ENCODE measurements around the gene A4GNT.
"Not testable (repeated sequence)": the region's sequence is repeated elsewhere in the genome, so short reads cannot be mapped to it uniquely, and the experiment has no call there.

Gene A4GNT

DNA sequence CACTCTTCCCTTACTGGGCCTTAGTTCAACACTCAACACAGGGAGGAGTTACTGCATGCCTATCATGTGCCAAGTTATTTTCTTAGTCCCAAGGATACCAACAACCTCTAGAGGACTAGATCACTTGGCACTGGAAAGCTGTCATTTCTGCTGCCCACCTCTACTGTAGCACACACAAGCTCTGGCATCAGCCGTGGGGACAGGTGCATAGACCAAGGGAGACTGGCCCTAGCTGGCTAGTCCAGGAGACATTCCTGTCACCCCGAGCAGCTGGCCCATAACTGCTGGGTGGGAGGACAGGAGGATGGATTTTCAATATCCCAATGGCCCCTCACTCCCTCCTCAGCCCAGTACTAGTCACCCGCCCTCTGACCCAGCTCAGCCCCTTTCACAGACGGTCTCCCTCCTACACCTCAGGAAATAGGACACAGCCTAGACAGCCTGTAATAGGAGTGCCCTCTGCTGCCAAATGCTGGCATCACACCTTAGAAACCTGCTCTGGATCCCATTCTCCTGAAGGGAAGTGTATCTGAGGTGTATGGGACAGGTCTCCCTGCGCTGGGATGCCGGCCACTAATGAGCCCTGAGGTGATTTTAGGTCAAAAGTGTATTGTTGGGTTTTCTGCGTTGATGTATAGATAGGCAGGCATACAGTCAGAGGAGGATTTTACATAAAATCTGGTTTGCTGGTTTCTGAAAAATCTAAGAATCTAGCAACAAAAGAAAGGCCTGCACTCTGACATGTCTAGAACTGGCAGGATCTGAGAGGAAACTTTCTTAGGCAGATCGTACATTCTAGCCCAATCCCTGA lies 13.4 kb downstream of the A4GNT start:
- DNase-seq, result peak; percentile 64

DNA sequence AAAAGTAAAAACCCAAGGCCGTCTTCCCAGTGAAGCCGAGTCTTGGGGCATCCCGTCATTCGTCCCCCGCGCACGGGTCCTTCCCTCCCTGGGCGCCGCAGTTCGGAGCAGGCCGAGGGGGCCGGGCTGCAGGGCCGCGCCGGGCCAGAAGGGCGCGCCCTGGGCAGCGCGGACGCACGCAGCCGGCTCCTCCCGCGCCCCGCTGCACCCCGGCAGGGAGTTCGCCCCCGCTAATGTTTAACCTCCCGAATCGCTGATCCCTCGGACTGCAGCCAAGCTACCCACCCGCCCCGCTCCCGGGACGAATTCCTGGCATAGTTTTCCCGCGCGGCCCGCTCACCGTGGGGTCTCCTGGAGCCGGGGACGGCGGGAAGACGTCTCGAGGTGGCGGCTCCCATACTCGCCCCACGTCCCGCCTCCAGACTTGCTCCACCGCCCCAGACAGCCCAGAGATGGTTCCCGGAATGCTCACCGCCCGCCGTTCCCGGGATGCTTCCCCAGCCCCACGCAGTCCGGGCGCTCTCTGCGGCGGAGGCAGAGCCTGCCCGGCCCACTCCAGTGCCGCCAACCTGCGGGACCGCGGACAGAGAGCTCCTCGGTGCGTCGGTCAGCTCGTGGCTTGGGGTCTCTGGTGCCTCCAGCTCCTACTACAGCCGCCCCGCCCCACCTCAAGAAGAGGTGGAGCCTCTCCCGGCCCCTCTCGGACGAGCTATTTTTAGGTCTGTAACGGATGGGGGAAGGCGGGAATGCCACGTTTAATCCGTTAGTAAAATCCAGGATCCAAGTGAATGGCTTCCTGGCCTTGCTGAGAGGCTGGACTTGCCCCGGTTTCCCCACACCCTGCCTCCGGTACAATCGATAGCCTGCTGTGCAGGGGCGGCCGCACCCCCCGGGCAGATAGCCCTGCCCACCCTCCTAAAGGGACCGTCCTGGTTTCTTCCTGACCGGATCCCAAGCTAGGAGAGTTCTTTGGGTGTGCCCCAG lies 16.9 kb downstream of the A4GNT start, which contains the start of gene DZIP1L:
Gene DZIP1L, minus strand, starts transcription at position 621 of the 984 bp plus-strand sequence. CDS start 11,637 bp downstream, outside the sequence.
- DNase-seq, result peak; percentile 87

DNA sequence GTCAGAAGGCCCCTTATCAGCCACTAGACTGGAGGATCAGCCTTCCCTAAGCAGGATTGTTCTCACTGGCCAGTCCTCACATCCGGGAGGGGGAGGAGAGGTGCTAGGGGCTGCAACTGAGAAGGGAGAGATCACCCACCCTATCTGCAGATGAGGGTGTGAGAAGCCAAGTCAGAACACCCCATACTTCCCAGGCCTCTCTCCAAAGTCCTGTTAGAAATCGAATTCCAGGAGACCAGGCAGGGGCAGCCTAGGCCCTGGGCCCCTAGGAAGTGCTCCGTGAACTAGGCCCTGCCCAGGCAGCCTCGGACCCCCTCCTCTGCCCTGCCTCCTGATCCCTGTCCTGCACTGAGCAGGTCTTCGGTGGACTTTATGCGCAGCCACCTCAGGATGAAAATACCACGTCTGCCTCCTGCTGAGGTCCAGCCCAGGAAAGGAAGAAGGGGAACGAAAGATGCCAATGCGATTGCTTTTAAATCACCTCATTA lies 17.7 kb downstream of the A4GNT start:
- DNase-seq, result peak; percentile 38

GRCh38 chr3:138113326-138113725 lies 18.9 kb downstream of the A4GNT start:
- DNase-seq, result no peak

GRCh38 chr3:138112362-138112761 lies 19.8 kb downstream of the A4GNT start:
- no peak for DNase-seq

GRCh38 chr3:138105598-138105997 lies 26.6 kb downstream of the A4GNT start:
- no peak for DNase-seq

GRCh38 chr3:138103466-138103865 lies 28.7 kb downstream of the A4GNT start:
- no peak for DNase-seq

DNA sequence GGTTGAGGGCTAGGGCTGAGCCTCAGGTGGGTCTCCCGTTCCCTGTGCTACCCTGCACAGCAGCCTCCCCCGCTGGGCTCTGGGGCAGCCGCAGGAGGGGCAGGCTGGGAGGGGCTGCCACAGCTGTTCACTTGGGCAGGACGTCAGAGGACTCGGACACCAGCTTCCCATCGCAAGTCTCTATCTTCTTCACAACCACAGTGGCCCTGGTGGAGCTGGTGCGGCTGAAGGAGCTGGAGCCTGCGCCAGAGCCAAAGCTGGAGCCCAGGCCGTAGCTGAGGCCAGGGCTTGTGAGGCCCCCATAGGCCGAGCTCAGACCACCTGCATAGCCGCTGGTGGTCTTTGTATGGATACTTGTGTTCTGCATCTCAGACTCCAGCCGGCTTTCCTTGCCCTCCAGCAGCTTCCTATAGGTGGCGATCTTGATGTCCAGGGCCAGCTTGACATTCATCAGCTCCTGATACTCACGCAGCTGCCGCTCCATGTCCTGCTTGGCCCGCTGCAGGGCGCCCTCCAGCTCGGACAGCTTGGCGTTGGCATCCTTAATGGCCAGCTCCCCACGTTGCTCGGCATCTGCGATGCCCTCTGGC lies 30.7 kb downstream of the A4GNT start:
- not testable (repeated sequence) for DNase-seq

DNA sequence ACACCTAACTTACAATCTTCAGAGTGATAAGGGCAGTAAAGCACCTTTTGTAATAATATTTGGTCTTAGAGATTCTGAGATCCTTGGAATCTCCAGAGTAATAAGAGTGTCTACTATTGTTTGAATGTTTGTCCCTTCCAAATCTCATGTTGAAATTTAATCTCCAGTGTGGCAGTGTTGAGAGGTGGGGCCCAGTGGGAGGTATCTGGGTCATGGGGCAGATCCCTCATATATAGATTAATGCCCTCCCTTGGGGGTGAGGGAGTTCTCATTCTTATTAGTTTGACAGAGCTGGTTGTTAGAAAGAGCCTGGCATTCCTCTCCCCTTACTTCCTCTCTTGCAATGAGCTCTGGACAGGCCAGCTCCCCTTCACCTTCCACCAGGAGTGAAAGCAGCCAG lies 32.8 kb downstream of the A4GNT start:
- no peak for DNase-seq

- DNase-seq, result no peak
Measured at GRCh38 chr3:138097192-138098172, 34.7 kb downstream of the A4GNT start.

DNA sequence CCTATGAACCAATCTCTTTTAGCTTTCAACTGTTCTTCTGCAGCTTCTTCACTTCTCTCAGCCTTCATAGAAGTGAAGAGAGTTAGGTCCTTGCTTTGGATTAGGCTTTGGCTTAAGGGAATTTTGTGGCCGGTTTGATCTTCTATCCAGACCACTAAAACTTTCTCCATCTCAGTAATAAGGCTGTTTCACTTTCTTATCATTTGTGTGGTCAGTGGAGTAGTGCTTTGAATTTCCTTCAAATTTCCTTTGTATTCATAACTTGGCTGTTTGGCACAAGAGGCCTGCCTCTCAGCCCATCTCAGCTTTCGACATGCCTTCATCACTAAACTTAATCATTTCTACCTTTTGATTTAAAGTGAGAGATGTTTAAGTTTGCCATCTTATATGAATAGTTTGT lies 38.5 kb downstream of the A4GNT start:
- no peak for DNase-seq

DNA sequence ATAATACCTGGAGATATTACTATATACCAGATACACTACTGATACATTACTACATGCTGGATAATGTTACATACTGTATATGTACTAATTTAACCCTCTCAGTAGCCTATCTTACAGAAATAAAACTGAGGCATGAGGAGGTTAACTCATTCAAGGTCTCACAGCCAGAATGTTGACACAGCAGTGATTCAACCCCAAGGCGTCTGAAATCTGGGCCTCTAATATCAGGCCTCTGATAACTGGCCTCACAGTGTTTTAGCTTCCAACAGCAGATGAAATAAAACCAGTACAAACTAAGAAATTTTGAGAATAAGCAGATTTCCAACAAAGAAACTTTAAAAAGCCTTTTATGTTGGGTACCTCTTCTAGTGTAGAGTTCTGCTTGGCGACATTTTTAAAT lies 40.2 kb downstream of the A4GNT start:
- DNase-seq, result peak; percentile 33

GRCh38 chr3:138089091-138089490 lies 43.1 kb downstream of the A4GNT start:
- DNase-seq, result peak; percentile 68

- DNase-seq, result not testable (repeated sequence)
Measured at GRCh38 chr3:138085745-138086144, 46.4 kb downstream of the A4GNT start.

GRCh38 chr3:138084196-138084595 lies 48.0 kb downstream of the A4GNT start:
- no peak for DNase-seq

DNA sequence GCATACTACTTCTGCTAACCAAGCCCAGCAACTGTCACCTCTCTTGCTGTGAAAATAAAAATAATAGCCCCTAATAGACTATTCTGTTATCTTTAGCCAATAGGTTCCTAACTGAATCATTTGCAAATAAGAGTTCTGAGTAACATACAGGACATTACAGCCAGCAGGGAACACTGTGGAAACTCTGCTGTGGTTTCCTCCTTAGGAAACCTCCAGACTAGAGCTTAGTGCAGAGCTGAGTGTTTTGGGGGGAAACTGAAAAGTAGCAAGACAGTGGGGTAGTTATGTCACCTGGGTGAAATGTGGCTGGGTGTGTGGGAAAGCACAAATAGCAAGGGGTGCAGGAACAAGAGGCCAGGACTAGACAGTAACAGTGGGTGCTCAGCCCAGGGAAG lies 49.2 kb downstream of the A4GNT start:
- DNase-seq, result no peak

- DNase-seq, result peak; percentile 87
Measured at GRCh38 chr3:138082085-138082991, 49.9 kb downstream of the A4GNT start.

GRCh38 chr3:138081371-138082084 lies 50.7 kb downstream of the A4GNT start:
- DNase-seq, result peak; percentile 73

- no peak for DNase-seq
Measured at GRCh38 chr3:138079901-138080300, 52.3 kb downstream of the A4GNT start.

DNA sequence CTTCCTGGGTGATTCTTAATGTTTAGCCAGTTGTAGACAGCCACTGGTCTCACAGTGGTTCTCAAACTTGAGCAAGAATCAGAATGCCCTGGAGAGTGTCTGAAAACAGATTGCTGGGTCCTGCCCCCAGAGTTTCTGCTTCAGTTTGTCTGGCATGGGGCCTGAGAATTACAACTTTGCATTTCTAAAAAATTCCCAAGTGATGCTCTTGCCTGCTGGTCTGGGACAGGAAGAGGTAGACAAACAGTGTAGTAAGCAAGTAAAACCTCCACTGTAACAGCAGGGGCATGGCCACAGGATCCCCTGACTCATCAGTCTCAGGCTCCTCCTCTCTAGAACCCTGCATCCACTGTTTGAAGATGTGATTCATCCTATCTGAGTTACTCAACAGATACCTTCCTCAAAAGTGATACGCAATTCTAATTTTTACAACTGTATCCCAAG lies 53.3 kb downstream of the A4GNT start:
- peak; percentile 97 for DNase-seq
